Stimulated activated CD4-positive, alpha-beta T cell treated with anti-CD3 and anti-CD28 coated beads, Interleukin-4, amount 100 ng/mL, for 24 hours (primary cell): ENCODE data around the gene PRAME.

Experiments used
- DNase-seq: peaks from one replicate; pipeline ENCODE4 v3.0.0-alpha.2; 2020

The PRAME gene

GRCh38 chr22:22579869-22580604, 21.0 kb upstream of the PRAME start:
- no peak for DNase-seq

GRCh38 chr22:22578702-22579424, 19.8 kb upstream of the PRAME start:
- no peak for DNase-seq

GRCh38 chr22:22576989-22577427, 17.9 kb upstream of the PRAME start:
- no peak for DNase-seq

- peak; percentile 44 for DNase-seq
Observed at GRCh38 chr22:22576244-22576988, 17.4 kb upstream of the PRAME start.

- no peak for DNase-seq
Observed at GRCh38 chr22:22574361-22574760, 15.3 kb upstream of the PRAME start.

GRCh38 chr22:22573047-22573889, 14.2 kb upstream of the PRAME start:
- no peak for DNase-seq

- DNase-seq, result no peak
Observed at GRCh38 chr22:22571862-22572261, 12.8 kb upstream of the PRAME start.

- DNase-seq, result no peak
Observed at GRCh38 chr22:22571429-22571828, 12.4 kb upstream of the PRAME start.

GRCh38 chr22:22569218-22569617, 10.2 kb upstream of the PRAME start:
- no peak for DNase-seq

- no peak for DNase-seq
Observed at GRCh38 chr22:22565981-22566380, 6.9 kb upstream of the PRAME start.

GRCh38 chr22:22558071-22558971, 744 bp downstream of the PRAME start:
- DNase-seq, result no peak

- DNase-seq, result no peak
Observed at GRCh38 chr22:22556995-22557925, 1.8 kb downstream of the PRAME start.

GRCh38 chr22:22556578-22556977, 2.5 kb downstream of the PRAME start:
- no peak for DNase-seq

- no peak for DNase-seq
Observed at GRCh38 chr22:22555596-22555995, 3.5 kb downstream of the PRAME start.

GRCh38 chr22:22554587-22555284, 4.3 kb downstream of the PRAME start:
- no peak for DNase-seq

GRCh38 chr22:22553735-22554586, 5.1 kb downstream of the PRAME start:
- DNase-seq, result no peak

- no peak for DNase-seq
Observed at GRCh38 chr22:22553141-22553540, 5.9 kb downstream of the PRAME start.

- DNase-seq, result no peak
Observed at GRCh38 chr22:22552630-22553029, 6.4 kb downstream of the PRAME start.
